Left ventricle myocardium inferior (tissue), 1 donor: ENCODE results near the gene ACTR1A. TPM values are rescaled to one million over a fixed set of nuclear protein-coding genes. Genes with fewer than 3 reads are reported as not detected.
A peak's percentile ranks its signal among the peaks of the same experiment; 100 is the strongest.

Source experiments
- DNase-seq: peaks from one replicate; pipeline ENCODE4 v3.0.0-alpha.2; 2020
- H3K27ac ChIP-seq: fragments of 200-600 bp; replicated peaks from 2 replicates; pipeline ENCODE4 v1.8.0; 2021
- H3K27me3 ChIP-seq: fragments of 200-600 bp; 2 replicates; pipeline ENCODE4 v1.8.0; 2021; ENCODE audit warnings: low read depth
- H3K36me3 ChIP-seq: fragments of 200-600 bp; 2 replicates; pipeline ENCODE4 v1.8.0; 2021
- H3K4me1 ChIP-seq: fragments of 200-600 bp; 2 replicates; pipeline ENCODE4 v1.8.0; 2021
- H3K4me3 ChIP-seq: fragments of 200-600 bp; 2 replicates; pipeline ENCODE4 v1.8.0; 2021; ENCODE audit warnings: mild to moderate bottlenecking, moderate library complexity
- H3K9me3 ChIP-seq: fragments of 200-600 bp; replicated peaks from 2 replicates; pipeline ENCODE4 v1.8.0; 2021
- CTCF ChIP-seq: fragments of 200-600 bp; IDR thresholded peaks from 2 replicates; pipeline ENCODE4 v1.8.0; 2021; ENCODE audit warnings: antibody characterized with exemption, mild to moderate bottlenecking, borderline replicate concordance
- intact Hi-C: fragments of 100-400 bp; cut with micrococcal nuclease; formaldehyde crosslinking; loops from one replicate; pipeline ENCODE4 v1.11.0; 2022
- total RNA-seq: library from RNA; stranded (reverse); fragmentation: NEBNext Ultra II Directional; extraction: Animal tissue kit (Norgen Biotek cat#: 25700); gene quantifications from one replicate; pipeline ENCODE4 v1.2.1, GENCODE V29; 2021
- donor health status: DM: no; HTN: yes; CAD: no; lungs with severe emphysema.

ACTR1A gene
- total RNA-seq, 1 donor from 2014 or later, result 103 TPM

GRCh38 chr10:102480396-102480795, 22.1 kb downstream of the ACTR1A start:
- H3K27ac ChIP-seq, result peak overlapping the region; percentile 88
- peaks cover 64% of the 10 kb centered on the region for H3K36me3 ChIP-seq
- no peaks in the 10 kb centered on the region for H3K27me3 ChIP-seq
- intact Hi-C loops, result no loop called here
- no peak overlapping the region for H3K4me3 ChIP-seq
- no peak for DNase-seq
- no peak for TF ChIP-seq CTCF
- no peaks in the 10 kb centered on the region for H3K9me3 ChIP-seq
- H3K4me1 ChIP-seq, result peaks cover 19% of the 10 kb centered on the region

GRCh38 chr10:102479651-102480050, 22.9 kb downstream of the ACTR1A start:
- H3K27me3 ChIP-seq, result no peaks in the 10 kb centered on the region
- DNase-seq, result no peak
- intact Hi-C loops, result loop anchor here (10.0 kb wide), 1 partner anchor 85 kb away; the partner anchor contains the start of gene NFKB2
- H3K4me3 ChIP-seq, result no peak overlapping the region
- no peak for TF ChIP-seq CTCF
- peaks cover 56% of the 10 kb centered on the region for H3K36me3 ChIP-seq
- H3K9me3 ChIP-seq, result no peaks in the 10 kb centered on the region
- H3K27ac ChIP-seq, result peak overlapping the region; percentile 88
- H3K4me1 ChIP-seq, result peaks cover 19% of the 10 kb centered on the region

GRCh38 chr10:102476466-102477141, 25.9 kb downstream of the ACTR1A start:
- Histone ChIP-seq H3K27me3 (no peaks in the 10 kb centered on the region), H3K4me1 (peaks cover 19% of the 10 kb centered on the region), H3K36me3 (peaks cover 26% of the 10 kb centered on the region), H3K27ac (no peak overlapping the region), H3K9me3 (no peaks in the 10 kb centered on the region), H3K4me3 (no peak overlapping the region)
- no peak for TF ChIP-seq CTCF
- DNase-seq, result no peak
- intact Hi-C loops, result loop anchor here (10.0 kb wide), 1 partner anchor 82 kb away; the partner anchor contains the start of gene NFKB2

- no peak overlapping the region for H3K4me3 ChIP-seq
- H3K27me3 ChIP-seq, result no peaks in the 10 kb centered on the region
- H3K27ac ChIP-seq, result no peak overlapping the region
- TF ChIP-seq CTCF, result no peak
- H3K36me3 ChIP-seq, result peaks cover 15% of the 10 kb centered on the region
- no peaks in the 10 kb centered on the region for H3K9me3 ChIP-seq
- DNase-seq, result no peak
- H3K4me1 ChIP-seq, result peaks cover 18% of the 10 kb centered on the region
- intact Hi-C loops, result loop anchor here (10.0 kb wide), 1 partner anchor 81 kb away; the partner anchor contains the start of gene NFKB2
Measured at GRCh38 chr10:102475451-102476040, 27.0 kb downstream of the ACTR1A start.

GRCh38 chr10:102473445-102474331, 28.8 kb downstream of the ACTR1A start:
- no peaks in the 10 kb centered on the region for H3K36me3 ChIP-seq
- no peak overlapping the region for H3K27ac ChIP-seq
- H3K4me1 ChIP-seq, result peaks cover 1% of the 10 kb centered on the region
- no peak for DNase-seq
- intact Hi-C loops, result loop anchor here (10.0 kb wide), 1 partner anchor 79 kb away; the partner anchor contains the start of gene NFKB2
- no peaks in the 10 kb centered on the region for H3K9me3 ChIP-seq
- no peaks in the 10 kb centered on the region for H3K27me3 ChIP-seq
- no peak overlapping the region for H3K4me3 ChIP-seq
- TF ChIP-seq CTCF, result no peak
